HCT116 (cell line): Measurements from ENCODE around the gene TFPI2. TPM values are rescaled to one million over a fixed set of nuclear protein-coding genes. Genes with fewer than 3 reads are reported as not detected.

Experiments used
- ATAC-seq: fragments of 200-7000 bp; cut with Tn5 transposase; 2 replicates; pipeline ENCODE4 v1.9.1; 2020; ENCODE audit warnings: mild to moderate bottlenecking, moderate library complexity
- Bru-seq: library from RNA; stranded (reverse); fragments of 400-500 nt; gene quantifications from one replicate; lab custom pipeline; 2021; lab: Mats Ljungman, UMichigan
- BruChase-seq, 2 experiments: library from RNA; stranded (reverse); fragments of 400-500 nt; gene quantifications; one replicate each; lab custom pipeline; 2021; lab: Mats Ljungman, UMichigan
- BruUV-seq: library from RNA; stranded (reverse); fragments of 400-500 nt; replicated peaks from 2 replicates; lab custom pipeline; 2021; lab: Mats Ljungman, UMichigan
- CTCF ChIA-PET: fragments of 300-600 bp; sonication (Branson Sonifier 250); formaldehyde crosslinking; loops from one replicate; lab custom pipeline; 2021; ENCODE audit warnings: antibody characterized with exemption; lab: Charles Lee
- POLR2A ChIA-PET: fragments of 300-600, 350-600 bp; sonication (Branson Sonifier 250); formaldehyde crosslinking; loops from one replicate; lab custom pipeline; 2021; ENCODE audit warnings: antibody characterized with exemption; lab: Charles Lee
- RAD21 ChIA-PET, 2 experiments: fragments of 300-600 bp; sonication (Branson Sonifier 250); formaldehyde crosslinking; loops; one replicate each; lab custom pipeline; 2023; ENCODE audit warnings: low total read pairs in 2 of 2; ENCODE audit not compliant: uncharacterized antibody in 2 of 2, unreplicated experiment in 2 of 2, low non-redundant PET in 1 of 2; lab: Charles Lee
- DNase-seq: peaks from one replicate; pipeline ENCODE4 v3.0.0-alpha.2; 2010; ENCODE audit warnings: low read depth, low spot score
- H2AFZ ChIP-seq: fragments of 200-600 bp; shearing (Covaris generic), sonication (generic); 2 replicates; pipeline ENCODE4 v1.6.1; 2017; ENCODE audit warnings: low read depth, mixed run types, mixed read lengths, antibody characterized with exemption, low read length; ENCODE audit not compliant: poor library complexity, severe bottlenecking
- H3K27ac ChIP-seq: 2 replicates; pipeline ENCODE4 v1.5.1; 2012; ENCODE audit warnings: low read depth, low read length
- H3K27me3 ChIP-seq: fragments of 200-600 bp; sonication (generic); 2 replicates; pipeline ENCODE4 v1.6.1; 2016; ENCODE audit warnings: mixed run types, low read length, mixed read lengths; ENCODE audit not compliant: insufficient read depth
- H3K36me3 ChIP-seq, 2 experiments: fragments of 200-500 bp in 1 of 2; fragments of 200-600 bp in 1 of 2; sonication (Bioruptor generic) in 1 of 2; sonication (generic) in 1 of 2; 2 replicates each; pipeline versions ENCODE4 v1.5.1 to v1.6.1; 2014 to 2016; ENCODE audit warnings: low read length in 2 of 2, inconsistent platforms in 1 of 2, mixed read lengths in 1 of 2, mixed run types in 1 of 2; ENCODE audit not compliant: insufficient read depth in 2 of 2, control insufficient read depth in 1 of 2
- H3K4me1 ChIP-seq, 2 experiments: fragments of 200-600 bp in 1 of 2; sonication (generic) in 1 of 2; 2 replicates each; pipeline versions ENCODE4 v1.5.1 to v1.6.1; 2012 to 2017; ENCODE audit warnings: low read length in 2 of 2, inconsistent platforms in 1 of 2, mild to moderate bottlenecking in 1 of 2, mixed read lengths in 1 of 2, mixed run types in 1 of 2, moderate library complexity in 1 of 2; ENCODE audit not compliant: insufficient read depth in 2 of 2, control insufficient read depth in 1 of 2
- H3K4me2 ChIP-seq: fragments of 200-600 bp; sonication (generic); 2 replicates; pipeline ENCODE4 v1.6.1; 2017; ENCODE audit warnings: mixed run types, low read length, mixed read lengths
- H3K4me3 ChIP-seq, 2 experiments: fragments of 200-600 bp in 1 of 2; sonication (generic) in 1 of 2; replicated peaks in 1 of 2; 2 replicates each; pipeline ENCODE4 v1.5.1; 2011 to 2016; ENCODE audit warnings: low read length in 2 of 2, control low read depth in 1 of 2, low read depth in 1 of 2, mild to moderate bottlenecking in 1 of 2, mixed read lengths in 1 of 2, mixed run types in 1 of 2
- H3K79me2 ChIP-seq: fragments of 200-600 bp; sonication (generic); 2 replicates; pipeline ENCODE4 v1.6.1; 2017; ENCODE audit warnings: mild to moderate bottlenecking, mixed run types, low read length, moderate library complexity, mixed read lengths; ENCODE audit not compliant: insufficient read depth
- H3K9ac ChIP-seq: fragments of 200-600 bp; sonication (generic); 2 replicates; pipeline ENCODE4 v1.6.1; 2016; ENCODE audit warnings: low read length, mixed read lengths
- H3K9me2 ChIP-seq: fragments of 200-600 bp; sonication (generic), shearing (Covaris generic); 2 replicates; pipeline ENCODE4 v1.6.1; 2017; ENCODE audit warnings: mixed run types, mild to moderate bottlenecking, moderate library complexity; ENCODE audit not compliant: insufficient read depth
- H3K9me3 ChIP-seq, 2 experiments: fragments of 200-500 bp in 1 of 2; fragments of 200-600 bp in 1 of 2; sonication (Bioruptor generic) in 1 of 2; sonication (generic) in 1 of 2; 2 replicates each; pipeline ENCODE4 v1.6.1; 2014 to 2017; ENCODE audit warnings: low read length in 2 of 2, mixed read lengths in 2 of 2, inconsistent platforms in 1 of 2, low read depth in 1 of 2, mild to moderate bottlenecking in 1 of 2, mixed run types in 1 of 2, moderate library complexity in 1 of 2; ENCODE audit not compliant: control insufficient read depth in 1 of 2, insufficient read depth in 1 of 2
- H4K20me1 ChIP-seq: fragments of 200-600 bp; sonication (generic), shearing (Covaris generic); 2 replicates; pipeline ENCODE4 v1.6.1; 2017; ENCODE audit warnings: mixed run types, mild to moderate bottlenecking, moderate library complexity; ENCODE audit not compliant: insufficient read depth
- ATF3 ChIP-seq: IDR thresholded peaks from 2 replicates; pipeline ENCODE4 v1.6.1; 2012
- CBX3 ChIP-seq: IDR thresholded peaks from 2 replicates; pipeline ENCODE4 v1.6.1; 2012; ENCODE audit warnings: low read depth
- CEBPB ChIP-seq: IDR thresholded peaks from 2 replicates; pipeline ENCODE4 v1.6.1; 2012; ENCODE audit warnings: low read depth
- CTCF ChIP-seq, 3 experiments: fragments of 200-600 bp in 1 of 3; sonication (generic) in 1 of 3; IDR thresholded peaks in 2 of 3; conservative IDR thresholded peaks in 1 of 3; 2 replicates each; pipeline ENCODE4 v1.5.1; 2012 to 2017; ENCODE audit warnings: low read depth in 2 of 3, low read length in 2 of 3, antibody characterized with exemption in 1 of 3, borderline replicate concordance in 1 of 3, control low read depth in 1 of 3, mild to moderate bottlenecking in 1 of 3, mixed read lengths in 1 of 3, mixed run types in 1 of 3, moderate library complexity in 1 of 3; ENCODE audit not compliant: insufficient read depth in 1 of 3
- EGR1 ChIP-seq: IDR thresholded peaks from 2 replicates; pipeline ENCODE4 v1.6.1; 2012; ENCODE audit warnings: low read depth
- ELF1 ChIP-seq: IDR thresholded peaks from 2 replicates; pipeline ENCODE4 v1.6.1; 2012; ENCODE audit warnings: low read depth, borderline replicate concordance
- EZH2phosphoT487 ChIP-seq: fragments of 200-600 bp; IDR thresholded peaks from 2 replicates; pipeline ENCODE4 v1.6.1; 2018; ENCODE audit warnings: antibody characterized with exemption, borderline replicate concordance
- FOSL1 ChIP-seq: IDR thresholded peaks from 2 replicates; pipeline ENCODE4 v1.6.1; 2012; ENCODE audit warnings: low read depth
- POLR2A ChIP-seq: IDR thresholded peaks from 2 replicates; pipeline ENCODE4 v1.7.0; 2011; ENCODE audit warnings: borderline replicate concordance; ENCODE audit not compliant: insufficient read depth, insufficient read length; ENCODE audit errors: extremely low read depth
- POLR2AphosphoS5 ChIP-seq: IDR thresholded peaks from 2 replicates; pipeline ENCODE4 v1.6.1; 2011; ENCODE audit warnings: mild to moderate bottlenecking, low read depth, low read length, moderate library complexity
- RAD21 ChIP-seq: IDR thresholded peaks from 2 replicates; pipeline ENCODE4 v1.6.1; 2012; ENCODE audit warnings: low read depth, mild to moderate bottlenecking
- SIN3A ChIP-seq: IDR thresholded peaks from 2 replicates; pipeline ENCODE4 v1.6.1; 2012; ENCODE audit warnings: low read depth
- SP1 ChIP-seq: IDR thresholded peaks from 2 replicates; pipeline ENCODE4 v1.6.1; 2012; ENCODE audit warnings: low read depth
- SRF ChIP-seq: IDR thresholded peaks from 2 replicates; pipeline ENCODE4 v1.6.1; 2012; ENCODE audit warnings: low read depth
- TCF7L2 ChIP-seq: IDR thresholded peaks from 2 replicates; pipeline ENCODE4 v1.7.0; 2011; ENCODE audit warnings: borderline replicate concordance, inconsistent platforms; ENCODE audit not compliant: insufficient read depth, insufficient read length; ENCODE audit errors: extremely low read depth
- YY1 ChIP-seq: IDR thresholded peaks from 2 replicates; pipeline ENCODE4 v1.6.1; 2011; ENCODE audit warnings: low read length, low read depth, moderate library complexity, mild to moderate bottlenecking; ENCODE audit not compliant: insufficient replicate concordance; ENCODE audit errors: extremely low read depth
- ZBTB33 ChIP-seq: IDR thresholded peaks from 2 replicates; pipeline ENCODE4 v1.6.1; 2011; ENCODE audit warnings: mild to moderate bottlenecking, low read length, moderate library complexity; ENCODE audit not compliant: insufficient replicate concordance; ENCODE audit errors: extremely low read depth
- ZFX ChIP-seq: fragments of 450-650 bp; IDR thresholded peaks from 2 replicates; pipeline ENCODE4 v1.6.1; 2017
- ZNF274 ChIP-seq: fragments of 200-500 bp; sonication (Bioruptor generic); IDR thresholded peaks from 2 replicates; pipeline ENCODE4 v1.6.1; 2014; ENCODE audit warnings: mild to moderate bottlenecking, low read depth, low read length, inconsistent platforms
- intact Hi-C: fragments of 100-400 bp; cut with micrococcal nuclease; formaldehyde crosslinking; loops from 2 replicates; pipeline ENCODE4 v1.10.0; 2022
- long read RNA-seq: library from polyadenylated mRNA; unstranded; transcript quantifications from one replicate; pipeline ENCODE4 v2.0.0, GENCODE V29; 2021; ENCODE audit not compliant: unreplicated experiment
- polyA plus RNA-seq: library from polyadenylated mRNA; unstranded; fragments of >200 nt; gene quantifications from 2 replicates; pipeline ENCODE4 v1.2.1, GENCODE V29; 2012; ENCODE audit warnings: missing spikeins
- total RNA-seq: library from RNA; stranded (reverse); gene quantifications from one replicate; pipeline ENCODE4 v1.2.1, GENCODE V29; 2021; ENCODE audit not compliant: unreplicated experiment

TFPI2 gene
- total RNA-seq, result 0.15 TPM
- polyA plus RNA-seq, result 0.07 TPM in 1 of 2 replicates, not detected in the other
- not detected for Bru-seq, nascent RNA
- BruChase-seq, experiment 1, labeled RNA remaining after a 6-hour chase, result percentile 19 among the genes with signal in this experiment
- not detected for BruChase-seq, experiment 2, labeled RNA remaining after a 2-hour chase
- long read RNA-seq, result 0 reads

- Histone ChIP-seq H3K36me3 (no peaks in the 10 kb centered on the region), H2AFZ (no peak within 1 kb of the TSS), H3K27me3 (no peaks in the 10 kb centered on the region), H4K20me1 (no peaks in the 10 kb centered on the region), H3K27ac (no peak within 1 kb of the TSS), H3K4me1 (no peaks in the 10 kb centered on the region), H3K79me2 (no peaks in the 10 kb centered on the region), H3K9me3 (no peaks in the 10 kb centered on the region), H3K9ac (no peak within 1 kb of the TSS), H3K4me2 (no peak within 1 kb of the TSS), H3K9me2 (no peaks in the 10 kb centered on the region), H3K4me3 (no peak within 1 kb of the TSS)
- BruUV-seq, result no TSS peak
- no peak for ATAC-seq
- POLR2A ChIA-PET, result no interaction called here
- intact Hi-C loops, result no loop called here
- TF ChIP-seq POLR2AphosphoS5, result no peak
- TF ChIP-seq RAD21, result no peak
- no peak for TF ChIP-seq ATF3
- TF ChIP-seq ZFX, result no peak
- no peak for TF ChIP-seq POLR2A
- no peak for TF ChIP-seq SRF
- TF ChIP-seq SP1, result no peak
- no peak for TF ChIP-seq CEBPB
- no peak for TF ChIP-seq ZBTB33
- no peak for TF ChIP-seq ZNF274
- no peak for TF ChIP-seq SIN3A
- TF ChIP-seq EZH2phosphoT487, result no peak
- TF ChIP-seq YY1, result no peak
- no peak for TF ChIP-seq ELF1
- TF ChIP-seq CTCF (IDR thresholded peaks at IDR 0.05 in 2 of 3, conservative IDR thresholded peaks at IDR 0.05 in 1 of 3; ENCODE audit: borderline replicate concordance in 1 of 3, insufficient read depth in 1 of 3, low read depth in 2 of 3, low read length in 2 of 3), result no peak
- TF ChIP-seq TCF7L2, result no peak
- TF ChIP-seq CBX3, result no peak
- no peak for TF ChIP-seq FOSL1
- TF ChIP-seq EGR1, result no peak
- CTCF ChIA-PET, result no interaction called here
- no peak for DNase-seq
- RAD21 ChIA-PET, result no interaction called here
Measured at GRCh38 chr7:93890464-93891068, at the start of gene TFPI2. TFPI2 (minus strand) TSS chr7:93890753; CDS start chr7:93890678, 75 bp downstream.
